Stimulated activated CD4-positive, alpha-beta T cell treated with anti-CD3 and anti-CD28 coated beads, Interleukin-12 subunit alpha, Interleukin-12 subunit beta, amount 100 ng/mL, for 24 hours (primary cell): ENCODE measurements around the gene EMILIN1.

Source experiments
- DNase-seq, 2 experiments: peaks; one replicate each; pipeline ENCODE4 v3.0.0-alpha.2; 2020; ENCODE audit warnings: low read depth in 2 of 2

Gene EMILIN1

DNA sequence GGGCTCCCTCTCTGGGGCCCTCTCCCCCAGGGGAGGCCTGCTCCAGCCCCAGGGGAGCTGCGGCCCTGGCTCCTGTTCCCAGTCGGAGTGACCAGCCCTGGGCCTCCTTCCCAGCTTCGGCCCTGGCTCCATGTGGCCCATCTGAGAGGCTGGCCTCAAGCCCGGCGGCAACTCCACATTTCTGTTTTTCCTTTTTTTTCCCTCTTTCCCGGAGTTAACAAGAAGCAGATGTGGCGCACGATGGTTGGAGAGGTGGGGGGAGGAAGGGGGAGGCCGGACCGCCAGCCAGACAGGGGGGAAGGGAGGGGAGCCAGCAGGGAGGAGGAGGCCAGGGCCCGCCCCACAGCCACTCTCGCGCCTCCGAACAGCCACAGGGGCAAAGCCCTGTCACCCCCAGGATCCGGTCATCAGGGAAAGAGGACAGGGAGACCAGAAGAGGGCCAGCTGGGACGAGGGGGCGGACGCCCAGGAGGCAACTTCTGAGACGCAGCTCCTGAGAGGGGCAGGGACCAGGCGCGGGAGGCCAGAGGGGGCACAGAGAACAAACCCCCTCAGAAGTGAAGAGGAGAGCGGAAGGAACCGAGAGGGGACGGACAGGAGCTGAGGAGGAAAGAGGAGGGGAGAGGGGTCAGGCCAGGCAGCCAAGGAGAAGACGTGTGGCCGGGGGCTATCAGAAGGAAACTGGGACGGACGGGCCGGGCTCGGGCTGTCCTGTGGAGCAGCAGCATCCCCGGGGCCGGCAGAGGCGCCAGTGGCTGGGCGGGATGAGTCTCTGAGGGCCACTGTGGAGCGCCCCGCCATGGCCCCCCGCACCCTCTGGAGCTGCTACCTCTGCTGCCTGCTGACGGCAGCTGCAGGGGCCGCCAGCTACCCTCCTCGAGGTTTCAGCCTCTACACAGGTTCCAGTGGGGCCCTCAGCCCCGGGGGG, at the start of gene EMILIN1:
EMILIN1 (plus strand) TSS at position 349 of the 928 bp plus-strand sequence; CDS start at position 800, 451 bp downstream.
- DNase-seq: no peak

DNA sequence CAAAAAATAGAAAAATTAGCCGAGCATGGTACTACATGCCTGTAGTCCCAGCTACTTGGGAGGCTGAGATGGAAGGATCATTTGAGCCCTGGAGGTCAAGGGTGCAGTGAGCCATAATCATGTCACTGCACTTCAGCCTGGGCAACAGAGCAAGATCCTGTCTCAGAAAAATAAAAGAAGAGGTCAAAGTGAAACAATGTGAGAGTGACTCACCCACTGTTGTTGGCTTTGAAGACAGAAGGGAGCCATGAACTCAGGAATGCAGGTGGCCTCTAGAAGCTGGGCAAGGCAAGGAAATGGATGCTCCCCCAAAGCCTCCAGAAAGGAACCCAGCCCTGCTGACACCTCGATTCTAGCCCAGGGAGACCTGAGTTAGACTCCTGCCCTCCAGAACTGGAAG, 49.4 kb upstream of the EMILIN1 start:
- DNase-seq: no peak

DNA sequence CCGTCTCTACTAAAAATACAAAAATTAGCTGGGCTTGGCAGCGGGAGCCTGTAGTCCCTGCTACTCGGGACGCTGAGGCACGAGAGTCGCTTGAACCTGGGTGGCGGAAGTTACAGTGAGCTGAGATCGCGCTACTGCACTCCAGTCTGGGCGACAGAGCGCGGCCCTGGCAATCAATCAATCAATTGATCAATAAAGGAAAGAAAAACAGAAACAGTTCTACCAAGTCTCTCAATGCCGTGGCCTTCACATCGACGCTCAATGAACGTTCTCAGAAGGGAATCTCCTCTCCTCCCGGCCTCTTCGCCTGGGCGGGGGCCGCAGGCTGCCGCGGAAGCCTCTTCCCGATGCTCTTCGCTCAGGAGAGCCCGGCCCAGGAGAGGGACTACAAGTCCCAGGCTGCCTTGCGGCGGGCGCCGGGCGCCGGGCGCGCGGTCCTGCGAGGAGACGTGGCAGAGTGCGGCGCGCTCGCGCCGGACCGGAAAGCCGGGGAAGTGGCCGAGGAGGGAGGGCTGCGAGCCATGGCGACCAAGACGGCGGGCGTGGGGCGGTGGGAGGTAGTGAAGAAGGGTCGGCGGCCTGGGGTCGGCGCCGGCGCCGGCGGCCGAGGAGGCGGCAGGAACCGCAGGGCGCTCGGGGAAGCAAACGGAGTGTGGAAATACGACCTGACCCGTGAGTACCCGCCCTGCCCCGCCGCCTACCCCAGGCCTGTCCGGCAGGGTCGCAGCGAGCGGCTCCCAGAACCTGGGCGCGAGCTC, 45.7 kb upstream of the EMILIN1 start, which contains the start of gene TMEM214:
TMEM214 (plus strand) TSS at position 471 of the 758 bp plus-strand sequence; CDS start at position 522, 51 bp downstream.
- peak; percentile 71 to 83 for DNase-seq

- DNase-seq: no peak
Measured at GRCh38 chr2:27033253-27033852, 45.1 kb upstream of the EMILIN1 start.

DNA sequence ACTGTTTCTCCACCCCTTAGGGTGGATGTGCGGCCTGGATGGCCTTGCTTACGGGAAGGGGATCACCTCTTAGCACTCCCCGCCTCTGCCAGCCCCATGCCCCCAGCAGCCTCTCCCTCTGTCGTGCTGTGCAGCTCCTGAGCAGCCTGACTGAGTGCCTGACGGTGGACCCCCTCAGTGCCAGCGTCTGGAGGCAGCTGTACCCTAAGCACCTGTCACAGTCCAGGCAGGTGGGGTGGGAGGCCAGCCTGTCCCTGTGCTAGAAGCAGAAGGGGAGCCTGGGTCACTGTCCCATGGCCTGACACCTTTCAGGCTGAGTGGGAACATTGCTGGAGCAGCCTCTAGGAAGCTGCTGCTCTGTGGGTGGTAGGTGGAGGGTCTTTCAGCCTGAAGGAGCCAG, 40.4 kb upstream of the EMILIN1 start:
- DNase-seq: no peak

- DNase-seq: no peak
Measured at GRCh38 chr2:27038631-27039339, 39.6 kb upstream of the EMILIN1 start.

- DNase-seq: no peak
Measured at GRCh38 chr2:27039426-27039825, 39.0 kb upstream of the EMILIN1 start.

- no peak for DNase-seq
Measured at GRCh38 chr2:27039871-27040270, 38.5 kb upstream of the EMILIN1 start.

DNA sequence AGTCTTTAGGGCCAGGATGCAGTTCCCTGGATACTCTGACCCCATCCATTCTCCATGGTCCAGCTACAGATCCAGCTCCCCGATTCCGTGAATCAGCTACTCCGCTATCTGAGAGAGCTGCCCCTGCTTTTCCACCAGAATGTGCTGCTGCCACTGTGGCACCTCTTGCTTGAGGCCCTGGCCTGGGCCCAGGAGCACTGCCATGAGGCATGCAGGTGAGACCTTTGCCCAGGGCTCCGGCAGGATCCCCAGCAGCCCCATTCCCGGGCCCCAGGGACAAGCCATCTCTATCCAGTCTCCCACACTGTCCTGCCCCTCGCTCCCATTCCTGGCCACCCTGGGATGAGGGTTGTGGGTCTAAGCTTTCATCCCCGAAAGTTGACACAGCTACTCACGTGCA, 38.1 kb upstream of the EMILIN1 start:
- no peak for DNase-seq

- DNase-seq: no peak
Measured at GRCh38 chr2:27041752-27042151, 36.7 kb upstream of the EMILIN1 start.

- no peak for DNase-seq
Measured at GRCh38 chr2:27042159-27042661, 36.2 kb upstream of the EMILIN1 start.

GRCh38 chr2:27042985-27043634, 35.3 kb upstream of the EMILIN1 start:
- DNase-seq: no peak

- peak; percentile 47 to 66 for DNase-seq
Measured at GRCh38 chr2:27049422-27050280, 28.8 kb upstream of the EMILIN1 start.

DNA sequence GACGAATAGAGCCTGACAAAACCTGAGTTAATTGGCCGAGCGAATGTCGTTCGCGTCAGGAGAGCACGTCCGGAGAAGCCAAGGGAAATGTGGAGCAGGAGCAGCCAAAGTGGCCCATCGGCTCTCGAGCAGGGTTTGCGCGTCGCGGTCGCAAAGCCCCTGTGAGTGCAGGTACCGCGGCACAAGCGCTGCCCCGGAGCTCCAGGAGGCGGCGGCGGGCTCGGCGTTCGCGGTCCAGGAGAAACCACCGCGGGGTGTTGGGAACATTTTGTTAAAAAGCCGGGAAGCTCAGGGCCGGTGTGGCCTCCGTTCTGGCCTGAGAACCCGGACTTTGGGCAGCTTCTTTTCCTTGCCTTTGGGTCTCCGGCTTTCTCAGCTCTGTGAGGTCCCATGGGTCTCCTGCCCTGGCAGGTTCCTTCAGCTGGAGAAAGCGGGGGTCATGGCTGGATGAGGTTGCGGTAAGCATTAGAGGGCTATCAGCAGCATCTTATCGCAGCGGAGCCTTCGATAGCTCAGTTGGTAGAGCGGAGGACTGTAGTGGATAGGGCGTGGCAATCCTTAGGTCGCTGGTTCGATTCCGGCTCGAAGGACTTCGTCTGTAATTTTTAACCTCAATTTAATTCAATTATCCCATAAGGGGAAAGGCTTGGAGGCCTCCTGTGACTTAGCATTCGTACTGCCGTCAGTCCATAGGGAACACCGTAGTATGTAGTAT, 28.0 kb upstream of the EMILIN1 start:
- peak; percentile 89 to 92 for DNase-seq

GRCh38 chr2:27050996-27051901, 27.2 kb upstream of the EMILIN1 start, which contains the start of gene AGBL5:
Gene AGBL5, plus strand, starts transcription at chr2:27051668. Its CDS starts 1,291 bp downstream, at chr2:27052959.
- DNase-seq: peak; percentile 92

DNA sequence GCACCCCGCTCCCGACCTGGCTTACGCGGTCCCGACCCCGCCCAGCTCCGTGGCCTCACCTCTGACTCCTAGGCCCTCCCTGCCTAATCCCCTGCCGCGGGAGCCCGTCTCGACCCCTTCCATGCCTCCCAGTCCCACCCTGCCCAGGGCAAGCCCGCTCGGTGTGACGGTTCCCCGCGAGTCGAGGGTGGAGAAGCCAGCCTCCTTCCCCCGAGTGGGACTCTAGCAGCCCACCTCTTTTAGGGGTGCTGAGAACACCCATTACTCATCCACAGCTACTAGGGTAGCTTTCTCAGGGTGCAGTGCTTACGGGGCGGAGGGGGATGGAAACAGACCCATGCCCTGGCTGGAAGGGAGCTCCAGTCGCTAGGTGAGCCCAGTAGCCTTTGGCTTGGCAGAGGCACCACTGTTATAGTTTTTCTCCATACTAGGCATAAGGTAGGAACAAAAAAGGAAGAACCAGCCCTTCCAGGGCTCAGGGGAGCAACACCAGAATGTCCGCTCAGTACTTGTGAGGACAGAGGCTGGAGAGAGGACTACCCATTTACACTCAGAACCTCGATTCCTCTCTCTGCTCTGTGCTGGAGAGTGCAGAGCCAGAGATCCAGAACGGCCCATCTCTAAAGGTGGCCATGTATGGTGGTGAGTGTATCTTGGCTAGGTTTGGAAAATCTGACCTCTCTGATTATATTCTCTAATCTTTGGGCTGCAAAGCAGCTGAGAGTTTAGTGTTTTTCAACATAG, 26.3 kb upstream of the EMILIN1 start:
- DNase-seq: no peak

DNA sequence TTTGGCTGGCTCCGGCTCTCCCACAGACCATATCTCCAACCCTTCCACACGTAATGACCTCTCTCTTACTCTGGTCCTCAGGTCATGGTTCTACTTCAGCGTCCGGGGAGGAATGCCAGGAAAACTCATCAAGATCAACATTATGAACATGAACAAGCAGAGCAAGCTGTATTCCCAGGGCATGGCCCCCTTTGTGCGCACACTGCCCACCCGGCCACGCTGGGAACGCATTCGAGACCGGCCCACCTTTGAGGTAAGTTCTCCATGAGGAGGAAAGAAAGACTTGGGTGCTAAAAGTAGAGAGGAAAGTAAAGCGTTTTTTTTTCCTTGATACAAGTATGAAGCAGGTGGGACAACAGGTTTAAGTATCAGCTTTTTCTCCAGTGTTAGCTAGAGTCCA, 25.1 kb upstream of the EMILIN1 start:
- no peak for DNase-seq
